Glomerular visceral epithelial cell (primary cell): ENCODE data around the gene GABBR2.
"Not testable (repeated sequence)": the region's sequence is repeated elsewhere in the genome, so short reads cannot be mapped to it uniquely, and the experiment has no call there.

Experiments used
- DNase-seq: peaks from one replicate; pipeline ENCODE4 v3.0.0-alpha.2; 2016; ENCODE audit errors: extremely low spot score

GABBR2 gene

DNA sequence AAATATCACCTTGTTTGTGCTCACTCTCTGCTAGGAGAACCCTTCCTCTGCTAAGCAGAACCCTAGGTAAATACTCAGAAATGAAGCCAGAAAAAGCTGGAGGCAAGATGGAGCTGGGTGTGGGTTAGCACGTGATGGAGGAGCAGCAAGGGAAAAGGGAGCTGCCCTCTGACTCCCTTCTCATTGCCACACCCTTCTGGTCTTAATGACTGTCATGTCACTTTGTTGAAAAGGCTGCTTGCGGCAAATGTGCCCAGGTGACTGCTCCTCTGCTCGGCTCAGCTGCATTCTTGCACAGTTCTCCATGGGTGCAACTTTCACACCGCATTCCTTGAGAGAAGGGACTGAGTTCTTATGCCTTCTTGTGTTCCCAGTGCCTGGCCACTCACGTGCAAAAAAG lies 416.9 kb downstream of the GABBR2 start:
- no peak for DNase-seq

DNA sequence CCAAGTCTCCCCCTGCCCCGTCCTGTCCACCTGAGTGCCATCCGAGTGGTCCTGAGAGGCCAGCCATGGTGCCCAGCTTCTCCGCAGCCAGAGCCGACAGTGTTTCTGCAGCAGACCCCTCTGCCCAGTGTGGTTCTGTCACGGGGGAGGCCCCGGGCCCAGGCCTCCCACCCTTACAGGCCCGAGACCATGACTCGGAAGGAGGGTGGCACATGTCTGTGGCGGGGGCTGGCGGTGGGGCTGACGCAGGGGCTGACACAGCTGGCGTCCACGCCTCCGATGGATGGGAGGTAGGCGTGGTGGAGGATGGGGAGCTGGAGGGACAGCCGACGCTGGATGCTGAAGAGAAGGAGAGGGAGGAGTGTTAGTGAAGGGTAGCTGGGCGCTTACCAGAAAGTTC lies 418.3 kb downstream of the GABBR2 start:
- DNase-seq, result no peak

DNA sequence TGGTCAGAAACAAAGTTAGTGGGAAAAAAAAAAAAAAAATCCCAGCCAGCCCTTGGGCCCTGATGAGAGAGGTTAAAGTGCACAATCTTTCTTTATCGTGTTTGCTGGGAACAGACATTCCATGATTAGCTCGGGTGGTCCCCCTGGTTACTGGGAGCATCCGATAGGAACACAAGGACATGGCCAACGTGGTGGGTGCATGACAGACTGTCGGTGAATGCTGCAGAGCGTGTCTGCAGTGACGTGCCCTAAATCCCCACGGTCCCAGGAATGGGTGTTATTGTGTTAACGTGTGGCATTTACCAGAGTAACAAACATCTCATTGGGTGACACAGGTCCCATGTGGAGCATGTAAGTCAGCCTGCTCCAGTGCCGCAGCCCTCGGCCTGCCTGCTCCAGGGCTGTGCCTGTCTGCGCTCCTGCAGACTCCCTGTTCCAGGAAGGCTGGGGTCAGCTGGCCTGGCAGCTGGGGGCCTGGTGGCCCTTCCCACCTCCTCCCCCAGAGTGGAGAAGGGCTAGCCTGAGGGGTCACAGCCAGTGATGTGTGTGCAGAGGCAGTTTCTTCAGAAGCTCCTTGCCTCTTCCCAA lies 419.0 kb downstream of the GABBR2 start:
- DNase-seq, result no peak

DNA sequence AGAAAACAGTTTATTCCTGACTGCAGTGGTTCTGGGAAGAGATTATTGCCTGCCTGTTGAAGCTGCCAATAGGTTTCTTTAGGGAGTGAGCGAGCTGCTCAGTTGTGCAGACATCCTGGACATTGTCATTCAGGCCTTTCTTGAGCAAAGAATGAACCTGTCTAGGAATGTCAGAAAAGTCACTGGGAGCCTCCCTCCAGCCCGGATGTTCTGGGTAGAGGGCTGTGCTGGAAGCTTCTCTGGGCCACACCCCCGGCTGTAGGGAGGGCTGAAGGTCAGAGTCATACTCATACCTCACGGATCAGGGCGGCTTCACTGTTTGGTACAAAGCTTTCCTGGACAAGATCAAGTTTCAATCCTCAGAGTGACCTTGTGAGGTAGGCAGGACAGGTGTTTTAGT lies 419.9 kb downstream of the GABBR2 start:
- peak; percentile 11 for DNase-seq

DNA sequence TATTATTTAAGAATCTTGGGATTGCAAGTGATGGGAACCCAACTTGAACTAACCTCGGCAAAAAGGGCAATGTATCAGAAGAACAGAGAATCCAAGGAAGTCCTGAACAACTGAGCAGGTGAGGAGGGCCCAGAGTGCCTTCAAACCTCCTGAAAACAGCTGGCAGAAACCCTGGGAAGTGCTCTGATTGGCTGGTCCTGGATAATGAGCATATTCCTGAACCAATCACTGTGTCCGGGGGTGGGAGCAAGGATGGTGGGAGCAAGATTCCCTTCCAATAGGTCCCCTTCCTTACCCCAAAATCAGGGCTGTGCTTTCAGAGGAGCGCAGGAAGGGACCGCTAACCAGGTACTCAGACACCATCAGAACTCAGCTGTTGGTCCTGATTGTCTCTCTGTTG lies 421.4 kb downstream of the GABBR2 start:
- DNase-seq, result no peak

DNA sequence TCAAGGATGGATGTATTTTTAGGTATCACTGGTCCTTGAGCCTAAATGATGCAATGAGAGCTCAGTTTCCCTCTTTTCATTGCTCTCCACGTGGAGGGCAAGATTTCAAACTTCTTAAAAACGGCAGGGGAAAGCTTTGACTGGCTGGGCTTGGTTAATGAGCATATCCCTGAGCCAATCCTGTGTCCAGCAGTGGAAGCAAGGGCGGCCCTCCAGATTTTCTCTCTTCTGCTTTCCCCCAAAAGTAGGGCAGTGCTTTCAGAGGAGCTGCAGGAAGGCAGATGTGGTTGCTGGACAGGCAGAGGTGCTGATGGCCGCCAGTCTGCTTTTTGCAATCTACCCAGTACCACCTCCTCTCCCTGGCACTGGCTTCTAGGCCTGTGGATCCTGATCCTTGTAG lies 423.3 kb downstream of the GABBR2 start:
- DNase-seq, result no peak

DNA sequence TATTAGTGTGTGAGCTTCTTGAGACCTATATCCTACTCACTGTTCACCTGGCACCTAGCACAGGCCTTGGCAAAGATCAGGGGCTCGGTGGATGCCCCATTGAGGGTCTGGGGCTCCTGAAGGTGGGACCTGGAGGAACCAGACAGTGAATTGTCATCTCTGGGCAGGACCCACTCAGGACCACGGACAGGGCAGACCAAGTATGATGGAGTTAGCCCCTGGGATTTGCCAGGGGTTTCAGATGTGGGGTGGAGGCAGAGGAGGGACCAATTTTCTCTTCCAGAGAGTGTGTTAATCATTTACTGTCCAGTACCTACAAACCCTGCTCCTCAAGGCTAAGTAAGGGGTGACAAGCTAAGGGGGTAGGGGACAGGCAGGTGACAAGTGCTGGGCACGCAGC lies 424.0 kb downstream of the GABBR2 start:
- DNase-seq, result no peak

DNA sequence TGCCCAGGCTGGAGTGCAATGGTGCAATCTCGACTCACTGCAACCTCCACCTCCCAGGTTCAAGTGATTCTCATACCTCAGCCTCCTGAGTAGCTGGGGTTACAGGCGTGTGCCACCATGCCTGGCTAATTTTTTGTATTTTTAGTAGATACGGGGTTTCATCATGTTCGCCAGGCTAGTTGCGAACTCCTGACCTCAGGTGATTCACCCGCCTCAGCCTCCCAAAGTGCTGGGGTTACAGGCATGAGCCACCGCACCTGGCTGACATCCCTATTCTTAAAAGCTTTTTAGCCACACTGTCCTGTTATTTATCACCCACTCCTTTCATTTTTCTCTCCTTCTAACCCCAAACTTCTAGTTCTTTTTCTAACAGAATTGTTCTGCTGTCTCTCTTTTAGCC lies 425.6 kb downstream of the GABBR2 start:
- not testable (repeated sequence) for DNase-seq

DNA sequence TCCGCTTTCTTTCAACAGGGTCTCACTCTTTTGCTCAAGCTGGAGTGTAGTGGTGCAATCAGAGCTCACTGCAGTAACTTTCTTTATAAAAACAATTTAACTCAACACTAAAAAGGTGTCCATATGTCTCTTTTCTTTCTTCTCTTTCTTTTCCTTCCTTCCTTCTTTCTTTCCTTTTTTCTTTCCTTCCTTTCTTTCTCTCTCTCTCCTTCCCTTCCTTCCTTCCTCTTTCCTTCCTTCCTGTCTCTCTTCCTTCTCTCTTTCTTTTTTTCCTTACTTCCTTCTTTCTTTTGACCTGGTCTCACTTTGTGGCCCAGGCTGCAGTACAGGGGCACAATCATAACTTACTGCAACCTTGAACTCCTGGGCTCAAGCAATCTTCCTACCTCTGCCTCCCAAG lies 427.5 kb downstream of the GABBR2 start:
- no peak for DNase-seq

DNA sequence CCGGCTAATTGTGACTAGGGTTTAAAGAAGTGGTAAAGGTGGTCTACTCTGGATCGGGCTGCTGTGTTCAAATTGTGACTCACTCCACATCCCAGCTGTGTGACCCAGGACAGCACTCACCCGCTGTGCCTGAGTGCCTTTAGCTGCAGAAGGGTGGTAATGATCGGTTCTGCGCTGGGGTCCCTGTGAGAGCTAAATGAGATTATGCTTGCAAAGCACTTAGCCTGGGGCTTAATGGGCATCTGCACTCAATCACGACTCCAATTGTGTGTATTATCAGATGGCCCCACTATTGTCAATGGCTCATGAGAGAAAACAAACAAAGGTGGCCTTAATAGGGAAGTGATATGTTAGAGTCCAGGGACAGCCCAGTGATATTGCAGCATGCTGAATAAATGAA lies 428.2 kb downstream of the GABBR2 start:
- DNase-seq, result no peak

DNA sequence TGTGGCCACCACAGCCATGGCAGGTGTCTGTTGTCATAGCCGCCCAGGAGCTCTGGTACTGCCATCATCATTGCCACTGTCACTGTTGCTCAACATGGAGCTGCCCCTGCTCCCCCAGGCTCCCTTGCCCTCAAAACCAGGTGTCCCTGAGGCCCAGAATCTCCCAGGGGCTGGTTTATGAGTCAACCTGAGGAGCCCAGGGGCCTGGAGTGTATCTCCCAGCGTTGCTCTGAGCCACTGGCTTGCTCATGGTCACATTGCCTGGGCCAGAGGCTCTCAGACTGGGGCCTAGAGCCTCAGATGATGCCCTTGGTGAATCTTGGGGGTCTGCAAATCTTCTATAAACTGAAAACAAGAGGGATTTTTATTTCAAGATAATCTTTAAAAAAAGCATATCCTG lies 428.6 kb downstream of the GABBR2 start:
- DNase-seq, result no peak

DNA sequence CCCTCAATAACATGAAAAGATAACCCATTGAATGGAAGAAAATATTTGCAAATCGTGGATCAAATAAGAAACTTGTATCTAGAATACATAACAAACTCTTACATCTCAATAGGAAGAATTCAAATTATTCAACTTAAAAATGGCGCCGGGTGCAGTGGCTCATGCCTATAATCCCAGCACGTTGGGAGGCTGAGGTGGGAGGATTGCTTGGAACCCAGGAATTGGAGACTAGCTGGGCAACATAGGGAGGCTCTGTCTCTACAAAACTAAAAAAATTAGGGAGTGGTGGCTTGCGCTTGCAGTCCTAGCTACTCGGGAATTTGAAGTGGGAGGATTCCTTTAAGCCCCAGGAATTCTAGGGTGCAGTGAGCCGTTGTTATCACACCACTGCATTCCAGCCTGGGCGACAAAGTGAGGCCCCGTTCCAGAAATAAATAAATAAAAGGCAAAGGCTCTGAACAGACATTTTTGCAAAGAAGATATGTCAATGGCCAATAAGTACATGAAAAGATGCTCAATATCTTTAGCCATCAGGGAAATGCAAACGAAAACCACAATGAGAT lies 431.7 kb downstream of the GABBR2 start:
- DNase-seq, result no peak

DNA sequence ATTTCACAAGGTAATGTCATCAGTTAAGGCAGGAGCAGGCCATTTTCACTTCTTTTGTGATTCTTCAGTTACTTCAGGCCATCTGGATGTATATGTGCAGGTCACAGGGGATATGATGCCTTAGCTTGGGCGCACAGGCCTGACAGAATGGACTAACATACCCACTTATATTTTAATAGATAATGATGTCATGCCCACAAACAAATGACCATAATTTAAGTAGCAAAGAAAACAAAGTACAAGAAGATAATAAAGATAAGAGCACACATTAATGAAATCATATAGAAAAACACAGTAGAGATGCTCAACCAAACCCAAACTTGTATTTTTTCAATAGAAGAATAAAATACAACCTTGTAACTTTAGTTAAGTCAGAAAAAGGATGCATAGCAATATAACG lies 433.6 kb downstream of the GABBR2 start:
- DNase-seq, result no peak

DNA sequence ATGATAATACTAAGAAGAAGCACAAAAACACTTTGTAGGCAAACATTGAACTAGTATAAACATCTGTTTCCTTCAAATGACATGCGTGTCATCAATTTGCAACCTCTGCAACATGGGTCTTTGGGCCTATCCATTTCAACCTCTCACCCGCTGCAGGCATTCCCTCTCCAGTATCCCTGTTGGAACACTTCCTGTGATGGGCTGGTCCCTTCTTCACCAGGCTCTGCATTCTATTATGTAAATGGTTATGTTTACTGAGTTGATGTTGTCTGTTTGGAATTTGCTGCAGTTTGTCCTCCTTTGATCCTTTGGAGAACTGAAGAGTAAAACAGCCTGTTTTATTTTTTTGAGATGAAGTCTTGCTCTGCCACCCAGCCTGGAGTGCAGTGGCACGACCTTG lies 436.7 kb downstream of the GABBR2 start:
- no peak for DNase-seq

DNA sequence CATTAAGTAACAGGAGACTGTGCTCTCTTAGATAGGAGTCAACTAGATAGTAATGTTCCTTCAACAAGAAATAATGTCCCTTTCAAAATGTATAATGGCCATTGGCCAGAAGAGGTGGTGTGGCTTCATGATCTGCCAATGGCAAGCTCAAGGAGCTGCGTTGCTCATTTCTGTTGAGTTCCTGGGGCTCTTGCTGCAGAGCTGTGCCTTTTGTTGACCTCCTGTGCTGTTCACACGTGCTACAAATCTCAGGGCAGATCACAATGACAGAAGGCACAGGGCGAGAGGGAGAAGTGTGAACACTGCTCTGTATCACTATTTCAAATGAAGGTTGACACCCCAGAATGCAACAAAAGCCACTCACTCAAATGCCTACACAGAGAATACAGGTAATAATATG lies 437.3 kb downstream of the GABBR2 start:
- DNase-seq, result no peak

DNA sequence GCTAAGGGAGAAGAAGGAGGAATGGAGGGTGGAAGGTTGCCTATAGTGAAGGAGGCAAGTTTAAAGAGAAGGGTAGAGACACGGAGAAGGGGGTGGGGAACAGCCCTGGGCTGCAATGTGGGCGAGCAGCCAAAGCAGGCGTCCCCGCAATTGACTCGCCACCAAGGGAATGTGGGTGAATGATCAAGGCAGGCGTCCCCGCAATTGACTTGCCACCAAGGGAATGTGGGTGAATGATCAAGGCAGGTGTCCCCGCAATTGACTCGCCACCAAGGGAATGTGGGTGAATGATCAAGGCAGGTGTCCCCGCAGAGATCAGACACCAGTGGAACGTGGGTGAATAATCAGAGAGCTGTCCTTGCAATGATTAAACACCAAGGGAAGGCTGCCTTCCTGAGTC lies 438.5 kb downstream of the GABBR2 start:
- DNase-seq, result not testable (repeated sequence)

DNA sequence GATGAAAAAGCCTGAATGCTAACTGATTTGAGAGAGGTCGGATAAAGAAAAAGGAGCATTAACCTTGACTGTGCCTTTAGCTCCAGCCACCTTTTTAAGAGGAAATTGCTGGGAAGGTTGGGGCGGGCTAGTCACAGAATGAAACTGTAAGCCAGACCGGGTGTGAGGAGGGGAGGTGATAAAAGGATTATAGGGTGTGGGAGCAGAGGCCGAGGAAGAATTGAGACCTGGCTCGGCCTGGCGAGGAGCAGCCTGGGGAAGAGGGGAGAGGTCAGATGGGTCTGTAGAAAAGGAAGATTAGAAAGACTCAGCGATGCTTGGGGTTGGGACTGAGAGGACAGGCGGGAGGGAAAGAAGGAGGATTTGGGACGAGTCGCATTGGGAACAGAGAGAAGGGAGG lies 439.1 kb downstream of the GABBR2 start:
- DNase-seq, result not testable (repeated sequence)

DNA sequence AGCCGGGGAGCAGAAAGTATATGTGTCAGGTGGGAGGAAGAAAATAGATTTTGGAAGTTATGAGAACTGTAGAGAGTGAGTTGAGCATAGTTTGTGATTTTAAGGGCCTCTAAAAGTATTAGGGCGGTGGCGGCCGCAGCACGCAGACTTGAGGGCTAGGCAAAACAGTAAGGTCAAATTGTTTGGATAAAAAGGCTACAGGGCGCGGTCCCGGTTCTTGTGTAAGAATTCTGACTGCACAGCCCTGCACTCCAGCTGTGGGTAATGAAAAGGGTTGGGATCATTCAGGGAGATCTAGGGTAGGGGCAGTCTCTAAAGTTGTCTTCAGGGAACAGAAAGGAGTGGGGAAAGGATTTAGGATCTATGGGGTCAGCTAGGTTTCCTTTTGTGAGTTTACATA lies 441.2 kb downstream of the GABBR2 start:
- not testable (repeated sequence) for DNase-seq

DNA sequence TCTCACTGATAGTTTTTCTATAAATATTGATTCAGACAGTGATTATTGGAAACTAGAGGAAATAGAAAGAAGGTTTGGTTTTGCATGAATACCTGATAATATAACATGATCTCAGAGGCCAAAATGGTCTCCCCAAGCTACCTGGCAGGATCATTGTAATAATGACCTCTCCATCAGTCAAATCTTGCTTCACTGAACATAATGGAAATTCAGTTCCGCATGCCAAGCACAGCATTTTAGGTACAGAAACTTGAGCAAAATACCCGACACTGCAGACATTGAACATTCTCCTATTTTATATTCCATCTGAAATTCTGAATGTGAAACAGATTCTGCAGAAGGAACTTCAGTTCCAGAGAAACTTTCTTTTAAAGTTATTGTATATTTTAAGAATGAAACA lies 444.2 kb downstream of the GABBR2 start:
- DNase-seq, result no peak

DNA sequence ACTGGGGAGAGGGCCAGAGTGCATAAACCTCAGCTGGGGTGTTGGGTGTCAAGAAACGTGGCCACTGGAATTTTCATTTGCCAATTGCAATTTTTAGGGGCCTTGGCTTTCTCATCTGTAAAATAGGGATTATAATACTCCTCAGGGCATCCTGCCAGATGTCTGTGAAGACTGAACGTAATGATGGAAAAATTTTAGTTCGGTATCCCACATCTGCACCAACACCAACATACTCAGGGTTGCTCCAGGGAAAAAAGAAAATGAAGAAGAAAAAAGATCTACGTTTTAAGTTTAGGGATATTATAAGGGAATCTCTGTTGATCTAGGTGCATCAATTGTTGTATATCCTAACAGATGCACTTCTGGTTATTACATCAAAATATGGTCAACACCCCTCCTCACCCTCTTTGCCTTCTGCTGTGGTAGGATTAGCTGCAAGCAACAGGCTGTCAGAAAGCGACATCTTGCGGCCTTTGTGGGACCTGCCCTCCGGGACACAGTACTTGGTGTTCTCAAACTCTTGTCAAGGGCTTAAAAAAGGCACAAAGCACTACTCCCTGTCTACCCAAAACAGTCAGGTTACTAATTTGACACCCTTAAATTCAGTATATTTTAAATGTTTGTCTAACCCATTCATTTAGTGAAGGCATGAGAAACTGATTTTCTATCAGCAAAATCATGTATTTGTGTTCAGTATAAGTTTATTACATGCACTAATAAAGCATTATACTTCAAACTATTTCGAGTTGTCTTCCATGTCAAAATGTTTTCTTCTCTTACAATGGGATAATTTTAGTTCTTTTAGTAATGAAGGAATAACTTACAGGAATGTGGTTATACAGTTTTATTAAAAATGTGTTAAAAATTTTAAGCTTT lies 445.0 kb downstream of the GABBR2 start:
- DNase-seq, result peak; percentile 79

DNA sequence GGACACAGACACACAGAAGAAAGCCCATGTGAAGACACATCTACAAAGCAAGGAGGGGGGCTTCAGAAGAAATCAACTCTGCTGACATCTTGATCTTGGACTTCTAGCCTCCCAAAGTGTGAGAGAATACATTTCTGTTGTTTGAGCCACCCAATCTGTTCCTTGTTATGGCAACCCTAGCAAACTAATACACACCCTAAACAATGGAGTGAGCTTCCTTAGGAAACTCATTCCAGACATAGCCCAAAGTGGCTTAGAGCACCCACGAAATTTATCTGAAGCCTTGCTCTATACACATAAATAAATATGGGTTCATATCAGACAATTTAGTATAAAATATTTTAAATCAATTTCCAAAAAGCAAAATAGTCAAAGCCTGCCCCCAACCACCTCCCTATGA lies 445.7 kb downstream of the GABBR2 start:
- no peak for DNase-seq

DNA sequence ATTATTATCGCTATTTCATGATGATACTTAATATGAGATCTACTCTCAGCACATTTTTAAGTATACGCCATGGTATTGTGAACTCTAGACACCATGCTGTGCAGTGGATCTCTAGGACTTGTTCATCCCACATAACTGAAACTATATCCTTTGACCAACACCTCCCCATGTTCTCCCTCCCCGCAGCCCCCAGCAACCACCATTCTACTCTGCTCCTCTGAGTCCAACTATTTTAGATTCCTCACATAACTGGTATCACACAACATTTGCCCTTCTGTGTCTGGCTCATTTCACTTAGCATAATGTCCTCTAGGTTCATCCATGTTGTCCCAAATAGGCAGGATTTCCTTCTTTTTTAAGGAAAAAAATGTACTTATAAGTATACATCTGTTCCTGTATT lies 446.7 kb downstream of the GABBR2 start:
- no peak for DNase-seq

DNA sequence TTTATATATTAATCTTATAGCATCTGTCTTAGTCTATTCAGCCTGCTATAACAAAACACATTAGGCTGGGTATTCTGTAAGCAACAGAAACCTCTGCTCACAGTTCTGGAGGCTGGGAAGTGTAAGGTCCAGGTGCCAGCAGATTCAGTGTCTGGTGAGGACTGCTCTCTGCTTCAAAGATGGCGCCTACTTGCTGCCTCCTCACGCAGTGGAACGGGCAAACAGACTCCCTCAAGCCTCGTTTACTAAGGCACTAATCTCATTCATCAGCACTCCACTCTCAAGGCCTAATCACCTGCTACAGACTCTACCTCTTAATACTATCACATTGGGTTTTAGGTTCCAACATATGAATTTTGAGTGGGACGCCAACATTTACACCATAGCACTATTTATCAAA lies 448.1 kb downstream of the GABBR2 start:
- no peak for DNase-seq
